Raji (cell line): ENCODE results near the gene TAF1B.

Experiments used
- POLR2A ChIP-seq: IDR thresholded peaks from 2 replicates; pipeline ENCODE4 v1.6.1; 2011; ENCODE audit warnings: low read depth, low read length, control low read depth; ENCODE audit not compliant: insufficient read depth

The TAF1B gene

DNA sequence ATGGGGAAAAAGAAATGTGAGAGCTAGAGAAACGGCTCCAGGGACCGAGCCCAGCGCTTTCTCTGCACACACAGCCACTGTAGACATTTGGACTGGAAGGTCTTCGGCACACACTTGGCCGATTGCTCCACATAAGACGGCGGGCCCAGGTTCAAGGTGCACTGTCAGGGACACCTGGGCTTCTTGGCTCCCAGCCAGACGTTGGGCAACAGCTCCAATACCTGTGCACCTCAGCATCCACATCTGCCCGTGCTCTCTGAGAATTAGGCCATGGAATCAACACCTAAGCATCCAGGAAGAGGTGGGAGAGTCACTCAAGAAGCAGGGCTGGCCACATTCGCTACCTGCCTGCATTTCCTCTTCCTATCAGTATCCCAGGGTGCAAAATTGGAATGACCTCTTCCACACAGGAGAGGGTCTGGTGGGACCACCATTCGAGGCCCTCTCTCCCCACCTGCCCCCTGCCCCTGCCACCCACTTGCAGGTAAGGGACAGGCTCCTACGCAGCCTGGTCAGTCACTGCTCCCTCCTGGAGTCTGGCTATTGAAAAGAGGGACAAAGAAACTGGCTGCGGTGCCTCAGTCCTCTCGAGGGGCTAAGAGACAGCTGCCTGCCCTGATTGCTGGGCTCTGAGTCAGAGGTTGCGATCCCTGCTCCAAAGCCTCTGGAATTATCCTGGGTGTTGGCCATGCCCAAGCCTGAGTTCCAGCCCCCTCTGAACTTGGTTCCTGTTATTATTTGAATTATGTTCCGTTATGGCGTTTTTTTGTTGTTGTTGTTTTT, 40.1 kb upstream of the TAF1B start:
- no peak for TF ChIP-seq POLR2A

GRCh38 chr2:9805435-9806297, 37.6 kb upstream of the TAF1B start:
- no peak for TF ChIP-seq POLR2A

- TF ChIP-seq POLR2A, result no peak
Observed at GRCh38 chr2:9806298-9806610, 37.0 kb upstream of the TAF1B start.

- no peak for TF ChIP-seq POLR2A
Observed at GRCh38 chr2:9806656-9807055, 36.6 kb upstream of the TAF1B start.

DNA sequence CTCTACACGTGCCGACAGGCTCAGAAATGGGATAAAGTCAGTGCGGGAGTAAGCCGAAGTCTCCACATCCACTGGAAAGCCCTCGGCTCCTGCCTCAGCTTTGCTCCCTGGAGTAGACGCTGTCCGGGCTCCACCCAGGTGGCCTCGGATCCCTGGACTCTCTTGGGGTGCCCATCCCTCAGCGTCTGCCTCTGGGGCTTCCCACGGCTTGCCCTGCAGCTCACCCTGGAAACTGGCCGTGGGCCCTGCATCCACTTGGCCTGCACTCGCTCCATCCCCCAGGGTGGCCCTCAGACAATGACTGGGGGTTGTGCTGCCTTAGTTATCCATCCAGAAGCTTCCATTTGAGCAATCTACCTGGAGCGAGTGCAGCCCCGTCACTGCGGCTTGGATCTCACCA, 36.2 kb upstream of the TAF1B start:
- no peak for TF ChIP-seq POLR2A

GRCh38 chr2:9807555-9808305, 35.5 kb upstream of the TAF1B start:
- no peak for TF ChIP-seq POLR2A

DNA sequence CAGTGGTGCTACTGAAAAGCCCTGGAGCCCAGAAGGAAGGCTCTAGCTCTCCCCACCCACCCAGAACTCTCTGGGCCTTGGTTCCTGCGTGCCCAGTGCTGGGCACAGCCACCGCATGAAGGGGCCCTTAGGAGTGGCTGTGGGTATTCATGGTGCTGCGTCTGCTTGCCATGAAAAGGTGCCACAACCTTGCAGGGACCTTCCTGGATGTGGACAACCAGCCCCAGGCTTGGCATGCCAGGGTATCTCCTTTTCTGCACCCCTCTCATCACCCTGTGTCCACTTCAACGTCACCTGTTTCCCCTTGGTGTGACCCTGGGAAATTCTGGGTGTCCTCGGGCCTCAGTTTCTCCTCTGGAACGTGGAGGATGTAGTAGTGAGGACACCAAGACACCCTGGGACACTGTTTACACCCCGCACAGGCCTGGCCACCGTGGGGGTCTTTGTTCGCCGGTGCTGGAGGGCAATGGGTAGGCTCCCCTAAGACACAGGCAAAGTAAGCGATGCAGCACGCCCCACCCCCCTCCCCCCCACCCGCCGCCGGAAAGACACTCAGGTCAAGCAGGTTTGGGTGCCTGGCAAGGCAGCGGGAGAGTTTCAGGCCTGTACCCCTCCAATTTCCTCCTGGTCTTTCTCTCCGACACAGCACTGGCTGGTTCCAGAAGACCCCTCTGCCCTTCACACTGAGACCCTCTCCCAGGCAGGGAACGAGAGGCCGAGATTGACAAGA, 34.8 kb upstream of the TAF1B start:
- TF ChIP-seq POLR2A, result no peak

- TF ChIP-seq POLR2A, result no peak
Observed at GRCh38 chr2:9809064-9809356, 34.3 kb upstream of the TAF1B start.

- TF ChIP-seq POLR2A, result no peak
Observed at GRCh38 chr2:9809448-9810088, 33.7 kb upstream of the TAF1B start.

DNA sequence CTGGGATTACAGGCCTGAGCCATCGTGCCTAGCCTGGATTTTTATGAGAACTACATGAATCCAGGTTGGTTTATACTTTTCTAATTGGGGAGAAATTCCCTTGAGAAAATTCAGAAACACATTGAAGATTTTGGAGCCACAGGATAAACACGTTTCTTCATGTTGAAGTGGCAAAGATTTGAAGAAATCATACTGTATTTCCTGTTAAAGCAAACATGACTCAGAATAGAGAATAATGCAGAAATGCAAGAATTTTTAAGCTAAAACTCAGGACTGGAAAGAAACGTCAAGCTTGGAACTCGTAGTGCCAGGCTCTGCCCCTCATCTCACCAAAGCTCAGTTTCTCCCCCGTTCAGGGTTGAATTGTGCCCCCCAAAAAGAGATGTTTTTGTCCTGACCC, 32.1 kb upstream of the TAF1B start:
- TF ChIP-seq POLR2A, result no peak

DNA sequence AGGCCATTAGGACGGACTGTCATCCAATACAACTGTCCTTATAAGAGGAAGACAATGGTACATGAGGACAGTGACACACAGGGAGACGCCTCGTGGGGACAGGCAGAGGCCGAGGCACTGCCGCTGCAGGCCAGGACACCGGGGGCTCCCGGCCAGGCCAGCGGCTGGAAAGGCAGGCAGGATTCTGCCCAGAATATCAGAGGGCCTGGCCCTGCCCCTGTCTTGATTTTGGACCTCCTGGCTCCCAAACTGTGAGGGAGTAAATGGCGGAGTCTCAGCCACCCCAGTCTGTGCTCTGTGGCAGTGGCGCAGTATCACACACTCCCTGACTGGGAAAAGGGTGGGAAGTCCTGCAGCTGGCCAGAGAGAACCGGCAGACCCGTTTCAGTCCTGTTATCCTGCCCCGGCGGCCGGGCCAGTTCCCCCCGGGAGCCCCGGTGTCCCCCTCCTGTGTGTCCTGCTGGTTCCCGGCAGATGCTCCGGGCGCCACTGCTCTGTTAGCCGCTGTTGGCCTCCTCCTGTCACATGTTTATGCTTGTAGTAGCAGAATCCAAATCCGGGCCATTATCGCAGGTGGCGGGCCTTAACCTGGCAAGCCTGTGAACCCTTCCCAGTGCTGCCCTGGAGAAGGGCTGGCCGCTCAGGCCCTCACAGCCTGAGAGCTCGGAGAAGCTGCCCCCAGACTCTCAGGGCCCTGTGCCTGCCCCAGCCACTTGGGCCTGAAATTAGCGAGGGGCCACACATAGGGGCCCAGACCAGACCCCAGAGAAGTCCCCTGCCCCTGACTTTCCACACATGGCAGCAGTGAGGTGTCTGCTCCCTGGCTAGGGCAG, 31.4 kb upstream of the TAF1B start:
- TF ChIP-seq POLR2A, result no peak

GRCh38 chr2:9812945-9813311, 30.3 kb upstream of the TAF1B start:
- TF ChIP-seq POLR2A, result no peak

DNA sequence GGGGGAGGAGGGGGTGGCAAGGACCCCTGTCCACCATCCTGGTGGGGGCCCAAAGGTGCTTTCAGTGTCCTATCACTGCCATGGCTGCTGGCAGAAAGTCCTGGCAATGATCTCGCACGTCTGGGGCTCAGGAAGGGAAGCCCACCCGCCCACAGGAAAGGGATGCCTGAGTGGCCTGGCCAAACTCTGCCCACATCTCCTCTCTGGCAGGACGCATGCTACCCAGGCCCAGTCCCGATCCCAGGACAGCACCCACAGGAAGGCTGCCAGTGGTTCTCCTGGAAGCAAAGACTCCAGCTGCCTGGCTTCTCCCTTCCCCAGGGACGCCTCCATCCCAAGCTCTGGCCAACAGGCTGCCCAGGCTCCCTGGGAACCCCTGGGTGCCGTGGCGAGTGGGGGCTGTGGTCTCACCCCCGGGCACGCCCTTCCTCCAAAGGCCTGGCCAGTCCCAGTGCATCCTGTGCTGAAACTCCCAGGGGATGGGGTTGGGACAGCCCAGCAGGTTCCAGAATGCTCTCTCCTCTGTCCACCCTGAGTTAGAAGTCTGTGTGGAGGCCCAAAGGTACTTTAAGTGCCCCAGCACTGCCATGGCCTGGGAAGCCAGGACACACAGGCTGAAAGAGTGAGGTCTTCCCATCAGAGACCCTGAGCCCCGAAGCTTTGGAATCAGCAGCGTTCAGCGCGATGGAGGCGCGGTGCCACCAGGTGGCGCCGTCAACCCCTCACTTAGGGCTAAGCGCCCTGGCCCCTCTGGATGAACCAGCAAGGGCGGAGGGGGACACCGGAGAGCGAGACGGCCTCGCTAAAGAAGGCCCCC, 29.8 kb upstream of the TAF1B start:
- no peak for TF ChIP-seq POLR2A

GRCh38 chr2:9814129-9814868, 29.0 kb upstream of the TAF1B start:
- no peak for TF ChIP-seq POLR2A
